Panc1 (cell line): ENCODE results near the gene MUC2. TPM values are rescaled to one million over a fixed set of nuclear protein-coding genes. Genes with fewer than 3 reads are reported as not detected.

ENCODE experiments used
- ATAC-seq: fragments of 200-7000 bp; cut with Tn5 transposase; 2 replicates; pipeline ENCODE4 v1.9.1; 2020; ENCODE audit warnings: mild to moderate bottlenecking, moderate library complexity
- BruUV-seq: library from RNA; stranded (reverse); fragments of 400-500 nt; replicated peaks from 2 replicates; lab custom pipeline; 2021; lab: Mats Ljungman, UMichigan
- CTCF ChIA-PET: fragments of 300-600 bp; sonication (Branson Sonifier 250); formaldehyde crosslinking; loops from one replicate; lab custom pipeline; 2022; ENCODE audit warnings: antibody characterized with exemption; lab: Charles Lee
- POLR2A ChIA-PET: fragments of 300-600 bp; sonication (Branson Sonifier 250); formaldehyde crosslinking; loops from one replicate; lab custom pipeline; 2022; ENCODE audit warnings: antibody characterized with exemption; lab: Charles Lee
- DNase-seq: peaks from one replicate; pipeline ENCODE4 v3.0.0-alpha.2; 2010; ENCODE audit warnings: low read depth, low spot score
- H3K27ac ChIP-seq: 2 replicates; pipeline ENCODE4 v1.5.1; 2011; ENCODE audit warnings: mild to moderate bottlenecking, low read length, inconsistent platforms
- H3K27me3 ChIP-seq: fragments of 200-500 bp; sonication (Bioruptor generic); 2 replicates; pipeline ENCODE4 v1.6.0; 2014; ENCODE audit warnings: low read length, inconsistent platforms; ENCODE audit not compliant: control insufficient read depth, insufficient read depth
- H3K36me3 ChIP-seq: fragments of 200-500 bp; sonication (Bioruptor generic); 2 replicates; pipeline ENCODE4 v1.5.1; 2014; ENCODE audit warnings: inconsistent platforms, mild to moderate bottlenecking, low read length, moderate library complexity; ENCODE audit not compliant: control insufficient read depth, insufficient read depth
- H3K4me1 ChIP-seq: 2 replicates; pipeline ENCODE4 v1.5.1; 2011; ENCODE audit warnings: inconsistent platforms, mild to moderate bottlenecking, low read length, moderate library complexity; ENCODE audit not compliant: control insufficient read depth, insufficient read depth
- H3K4me3 ChIP-seq, 2 experiments: 2 replicates each; pipeline ENCODE4 v1.5.1; 2011 to 2012; ENCODE audit warnings: low read depth in 2 of 2, low read length in 2 of 2, mild to moderate bottlenecking in 2 of 2, inconsistent platforms in 1 of 2, moderate library complexity in 1 of 2
- H3K9me3 ChIP-seq: fragments of 200-500 bp; sonication (Bioruptor generic); 2 replicates; pipeline ENCODE4 v1.5.1; 2014; ENCODE audit warnings: low read depth, mild to moderate bottlenecking, inconsistent platforms, low read length, moderate library complexity; ENCODE audit not compliant: control insufficient read depth, insufficient read depth
- CTCF ChIP-seq: fragments of 450-650 bp; IDR thresholded peaks from 2 replicates; pipeline ENCODE4 v1.5.1; 2017; ENCODE audit warnings: mild to moderate bottlenecking
- POLR2AphosphoS5 ChIP-seq: IDR thresholded peaks from 2 replicates; pipeline ENCODE4 v1.6.1; 2012; ENCODE audit warnings: mild to moderate bottlenecking, low read depth, low read length, moderate library complexity
- SIN3A ChIP-seq: IDR thresholded peaks from 2 replicates; pipeline ENCODE4 v1.6.1; 2012; ENCODE audit warnings: low read depth, mild to moderate bottlenecking, low read length, moderate library complexity, borderline replicate concordance; ENCODE audit not compliant: insufficient read depth
- TCF7L2 ChIP-seq: IDR thresholded peaks from 2 replicates; pipeline ENCODE4 v1.6.1; 2011; ENCODE audit warnings: mild to moderate bottlenecking, low read depth, low read length, inconsistent platforms
- in situ Hi-C: cut with HindIII; loops from 2 replicates; pipeline ENCODE4 v1.10.0; 2016; ENCODE audit warnings: low sequenced_read_pairs, low pct_unique_long_range_greater_than_20kb
- intact Hi-C: fragments of 100-400 bp; cut with micrococcal nuclease; formaldehyde crosslinking; loops from one replicate; pipeline ENCODE4 v1.10.0; 2022; ENCODE audit not compliant: unreplicated experiment
- total RNA-seq: library from RNA; stranded (reverse); gene quantifications from one replicate; pipeline ENCODE4 v1.2.1, GENCODE V29; 2021; ENCODE audit not compliant: unreplicated experiment
- TF ChIP-seq, protein P1 (sequence below), 2 experiments: IDR thresholded peaks; 2 replicates each; pipeline ENCODE4 v1.6.1; 2011 to 2012; ENCODE audit warnings: low read depth in 2 of 2, control low read depth in 1 of 2, low read length in 1 of 2, mild to moderate bottlenecking in 1 of 2, moderate library complexity in 1 of 2; ENCODE audit not compliant: insufficient read depth in 1 of 2

The MUC2 gene
- total RNA-seq, 1 experiment from 2014 or later = 0.08 TPM

DNA sequence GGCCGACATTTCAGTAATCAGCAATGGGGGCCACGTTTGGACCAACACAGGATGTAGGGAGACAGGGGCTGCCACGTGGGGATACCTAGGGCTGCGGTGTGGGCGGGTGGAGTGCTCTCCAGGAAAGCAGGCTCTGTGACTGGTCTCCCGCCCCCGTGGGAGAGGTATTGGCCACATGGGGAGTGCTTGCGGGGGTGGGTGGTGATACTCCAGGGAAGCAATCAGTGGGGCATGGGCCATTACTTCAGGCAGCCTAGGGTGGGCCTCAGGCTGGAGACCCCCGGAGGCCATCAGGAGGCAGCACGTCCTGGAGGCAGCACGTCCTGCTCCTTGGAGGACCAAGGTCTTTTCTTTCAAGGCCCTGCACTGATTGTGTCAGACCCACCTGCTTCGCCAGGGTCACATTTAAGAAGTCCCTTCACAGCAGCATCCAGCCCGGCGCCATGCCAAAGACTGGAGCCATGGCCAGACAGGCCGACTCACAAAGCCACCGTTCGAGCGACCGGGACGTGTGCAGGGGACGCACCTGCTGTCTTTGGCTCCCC is 3.0 kb upstream of the MUC2 start:
- POLR2A ChIA-PET = no interaction called here
- Histone ChIP-seq H3K4me1 (peaks cover 25% of the 10 kb centered on the region), H3K27ac (no peak overlapping the region), H3K36me3 (no peaks in the 10 kb centered on the region), H3K27me3 (peaks cover 2% of the 10 kb centered on the region; the same call in 1 of the 2 replicates), H3K4me3 (no peak overlapping the region), H3K9me3 (no peaks in the 10 kb centered on the region)
- no peak for TF ChIP-seq SIN3A
- TF ChIP-seq POLR2AphosphoS5 = no peak
- TF ChIP-seq TCF7L2 = no peak
- no peak for TF ChIP-seq CTCF
- TF ChIP-seq, protein P1, sequence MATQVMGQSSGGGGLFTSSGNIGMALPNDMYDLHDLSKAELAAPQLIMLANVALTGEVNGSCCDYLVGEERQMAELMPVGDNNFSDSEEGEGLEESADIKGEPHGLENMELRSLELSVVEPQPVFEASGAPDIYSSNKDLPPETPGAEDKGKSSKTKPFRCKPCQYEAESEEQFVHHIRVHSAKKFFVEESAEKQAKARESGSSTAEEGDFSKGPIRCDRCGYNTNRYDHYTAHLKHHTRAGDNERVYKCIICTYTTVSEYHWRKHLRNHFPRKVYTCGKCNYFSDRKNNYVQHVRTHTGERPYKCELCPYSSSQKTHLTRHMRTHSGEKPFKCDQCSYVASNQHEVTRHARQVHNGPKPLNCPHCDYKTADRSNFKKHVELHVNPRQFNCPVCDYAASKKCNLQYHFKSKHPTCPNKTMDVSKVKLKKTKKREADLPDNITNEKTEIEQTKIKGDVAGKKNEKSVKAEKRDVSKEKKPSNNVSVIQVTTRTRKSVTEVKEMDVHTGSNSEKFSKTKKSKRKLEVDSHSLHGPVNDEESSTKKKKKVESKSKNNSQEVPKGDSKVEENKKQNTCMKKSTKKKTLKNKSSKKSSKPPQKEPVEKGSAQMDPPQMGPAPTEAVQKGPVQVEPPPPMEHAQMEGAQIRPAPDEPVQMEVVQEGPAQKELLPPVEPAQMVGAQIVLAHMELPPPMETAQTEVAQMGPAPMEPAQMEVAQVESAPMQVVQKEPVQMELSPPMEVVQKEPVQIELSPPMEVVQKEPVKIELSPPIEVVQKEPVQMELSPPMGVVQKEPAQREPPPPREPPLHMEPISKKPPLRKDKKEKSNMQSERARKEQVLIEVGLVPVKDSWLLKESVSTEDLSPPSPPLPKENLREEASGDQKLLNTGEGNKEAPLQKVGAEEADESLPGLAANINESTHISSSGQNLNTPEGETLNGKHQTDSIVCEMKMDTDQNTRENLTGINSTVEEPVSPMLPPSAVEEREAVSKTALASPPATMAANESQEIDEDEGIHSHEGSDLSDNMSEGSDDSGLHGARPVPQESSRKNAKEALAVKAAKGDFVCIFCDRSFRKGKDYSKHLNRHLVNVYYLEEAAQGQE (IDR thresholded peaks at IDR 0.05; ENCODE audit: insufficient read depth in 1 of 2, low read depth in 2 of 2, low read length in 1 of 2) = no peak
- in situ Hi-C loops (no loop called here), intact Hi-C loops (no loop called here)
- ATAC-seq (peak; percentile 31), DNase-seq (no peak)
- BruUV-seq = no TSS peak
- CTCF ChIA-PET = no interaction called here

DNA sequence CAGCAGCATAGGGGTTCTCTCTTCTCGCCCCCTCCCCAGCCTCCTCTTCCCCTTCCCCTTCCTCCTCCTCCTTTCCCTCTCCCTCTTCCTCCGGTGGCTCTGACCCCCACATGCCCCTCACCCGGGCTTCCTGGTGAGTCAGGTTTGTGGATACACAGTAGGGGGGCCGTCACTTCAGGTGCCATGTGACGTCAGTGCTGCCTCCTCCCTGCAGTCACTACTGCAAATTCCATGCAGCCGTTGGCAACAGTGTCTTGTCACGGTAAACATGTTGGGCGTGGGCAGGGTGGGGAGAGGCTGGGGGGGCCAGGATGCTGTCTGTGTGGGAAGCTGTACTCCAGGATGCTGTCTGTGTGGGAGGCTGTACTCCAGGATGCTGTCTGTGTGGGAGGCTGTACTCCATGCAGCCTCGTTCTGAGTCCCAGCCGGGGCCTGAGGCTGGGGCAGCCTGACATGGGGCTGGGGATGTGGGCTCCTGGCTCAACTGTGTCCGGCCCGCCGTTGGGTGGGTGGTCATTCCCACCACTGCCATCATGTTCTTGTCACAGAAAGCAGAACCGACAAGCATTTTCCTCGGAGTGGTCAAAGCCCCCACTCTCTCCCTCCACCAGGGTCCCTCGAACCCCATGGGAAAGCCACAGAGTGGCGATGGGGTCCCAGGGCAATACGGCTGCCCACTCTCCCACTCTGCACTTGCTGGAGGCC is 2.4 kb upstream of the MUC2 start:
- in situ Hi-C loops (no loop called here), intact Hi-C loops (no loop called here)
- CTCF ChIA-PET = no interaction called here
- DNase-seq (no peak), ATAC-seq (peak; percentile 56; the same call in 1 of the 2 replicates)
- TF ChIP-seq POLR2AphosphoS5 (no peak), TCF7L2 (no peak), CTCF (no peak), SIN3A (no peak)
- TF ChIP-seq, protein P1 (IDR thresholded peaks at IDR 0.05; ENCODE audit: insufficient read depth in 1 of 2, low read depth in 2 of 2, low read length in 1 of 2) = no peak
- H3K27me3 ChIP-seq = no peaks in the 10 kb centered on the region; the same call in 1 of the 2 replicates
- H3K9me3 ChIP-seq = no peaks in the 10 kb centered on the region
- POLR2A ChIA-PET = no interaction called here
- H3K4me3 ChIP-seq = no peak overlapping the region
- no TSS peak for BruUV-seq
- peaks cover 25% of the 10 kb centered on the region for H3K4me1 ChIP-seq
- H3K27ac ChIP-seq = no peak overlapping the region
- H3K36me3 ChIP-seq = no peaks in the 10 kb centered on the region
